Measurements from ENCODE around the gene NEURL1.

DNA sequence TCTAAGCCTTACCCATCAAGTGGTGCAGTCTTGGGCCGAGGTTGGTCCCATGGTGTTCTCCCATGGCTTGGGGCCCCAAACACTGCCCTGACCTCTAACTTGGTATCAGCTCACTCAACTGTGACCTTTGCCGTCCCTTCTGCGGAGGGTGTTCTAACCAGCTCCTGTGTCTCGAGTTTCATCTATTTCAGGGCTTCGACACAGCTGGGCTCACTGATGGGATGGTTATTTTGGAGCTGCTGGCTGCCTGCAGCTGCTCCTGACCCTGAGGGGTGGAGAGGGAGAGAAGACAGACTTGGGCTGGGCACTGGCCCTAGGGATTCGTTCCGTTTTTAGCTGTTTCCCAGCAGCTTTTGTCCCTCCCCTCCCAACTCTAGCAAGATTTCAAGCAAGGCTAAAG lies 86.9 kb downstream of the NEURL1 start:
- TF ChIP-seq GATA2 (IDR thresholded peaks at IDR 0.05; ENCODE audit: low read depth, low read length) = no peak
- TF ChIP-seq GATA3 (IDR thresholded peaks at IDR 0.05; ENCODE audit: low read depth, low read length) = no peak

Measured in SH-SY5Y (cell line).